ENCODE data around the gene ANK3.

ANK3 gene

GRCh38 chr10:60040014-60040662, 349.5 kb downstream of the ANK3 start:
- peaks cover 10% of the 10 kb centered on the region; the same call in 1 of the 2 replicates for H3K4me1 ChIP-seq (ENCODE audit: control insufficient read depth, insufficient read depth, low read length)
- H3K36me3 ChIP-seq (ENCODE audit: control insufficient read depth in 2 of 2, insufficient read depth in 1 of 2, low read length in 2 of 2): no peaks in the 10 kb centered on the region
- no peaks in the 10 kb centered on the region for H3K9me3 ChIP-seq (ENCODE audit: control insufficient read depth, insufficient read depth, low read depth, low read length)
- POLR2A ChIA-PET: no interaction called here
- no peak for TF ChIP-seq KLF10 (tag by site-specific recombination; IDR thresholded peaks at IDR 0.05)
- TF ChIP-seq, protein P1, sequence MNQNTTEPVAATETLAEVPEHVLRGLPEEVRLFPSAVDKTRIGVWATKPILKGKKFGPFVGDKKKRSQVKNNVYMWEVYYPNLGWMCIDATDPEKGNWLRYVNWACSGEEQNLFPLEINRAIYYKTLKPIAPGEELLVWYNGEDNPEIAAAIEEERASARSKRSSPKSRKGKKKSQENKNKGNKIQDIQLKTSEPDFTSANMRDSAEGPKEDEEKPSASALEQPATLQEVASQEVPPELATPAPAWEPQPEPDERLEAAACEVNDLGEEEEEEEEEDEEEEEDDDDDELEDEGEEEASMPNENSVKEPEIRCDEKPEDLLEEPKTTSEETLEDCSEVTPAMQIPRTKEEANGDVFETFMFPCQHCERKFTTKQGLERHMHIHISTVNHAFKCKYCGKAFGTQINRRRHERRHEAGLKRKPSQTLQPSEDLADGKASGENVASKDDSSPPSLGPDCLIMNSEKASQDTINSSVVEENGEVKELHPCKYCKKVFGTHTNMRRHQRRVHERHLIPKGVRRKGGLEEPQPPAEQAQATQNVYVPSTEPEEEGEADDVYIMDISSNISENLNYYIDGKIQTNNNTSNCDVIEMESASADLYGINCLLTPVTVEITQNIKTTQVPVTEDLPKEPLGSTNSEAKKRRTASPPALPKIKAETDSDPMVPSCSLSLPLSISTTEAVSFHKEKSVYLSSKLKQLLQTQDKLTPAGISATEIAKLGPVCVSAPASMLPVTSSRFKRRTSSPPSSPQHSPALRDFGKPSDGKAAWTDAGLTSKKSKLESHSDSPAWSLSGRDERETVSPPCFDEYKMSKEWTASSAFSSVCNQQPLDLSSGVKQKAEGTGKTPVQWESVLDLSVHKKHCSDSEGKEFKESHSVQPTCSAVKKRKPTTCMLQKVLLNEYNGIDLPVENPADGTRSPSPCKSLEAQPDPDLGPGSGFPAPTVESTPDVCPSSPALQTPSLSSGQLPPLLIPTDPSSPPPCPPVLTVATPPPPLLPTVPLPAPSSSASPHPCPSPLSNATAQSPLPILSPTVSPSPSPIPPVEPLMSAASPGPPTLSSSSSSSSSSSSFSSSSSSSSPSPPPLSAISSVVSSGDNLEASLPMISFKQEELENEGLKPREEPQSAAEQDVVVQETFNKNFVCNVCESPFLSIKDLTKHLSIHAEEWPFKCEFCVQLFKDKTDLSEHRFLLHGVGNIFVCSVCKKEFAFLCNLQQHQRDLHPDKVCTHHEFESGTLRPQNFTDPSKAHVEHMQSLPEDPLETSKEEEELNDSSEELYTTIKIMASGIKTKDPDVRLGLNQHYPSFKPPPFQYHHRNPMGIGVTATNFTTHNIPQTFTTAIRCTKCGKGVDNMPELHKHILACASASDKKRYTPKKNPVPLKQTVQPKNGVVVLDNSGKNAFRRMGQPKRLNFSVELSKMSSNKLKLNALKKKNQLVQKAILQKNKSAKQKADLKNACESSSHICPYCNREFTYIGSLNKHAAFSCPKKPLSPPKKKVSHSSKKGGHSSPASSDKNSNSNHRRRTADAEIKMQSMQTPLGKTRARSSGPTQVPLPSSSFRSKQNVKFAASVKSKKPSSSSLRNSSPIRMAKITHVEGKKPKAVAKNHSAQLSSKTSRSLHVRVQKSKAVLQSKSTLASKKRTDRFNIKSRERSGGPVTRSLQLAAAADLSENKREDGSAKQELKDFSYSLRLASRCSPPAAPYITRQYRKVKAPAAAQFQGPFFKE (tag by site-specific recombination; IDR thresholded peaks at IDR 0.05; ENCODE audit: borderline replicate concordance): no peak
- no peak for TF ChIP-seq ZNF76 (tag by site-specific recombination; IDR thresholded peaks at IDR 0.05; ENCODE audit: borderline replicate concordance, low read depth)
- TF ChIP-seq, protein P2, sequence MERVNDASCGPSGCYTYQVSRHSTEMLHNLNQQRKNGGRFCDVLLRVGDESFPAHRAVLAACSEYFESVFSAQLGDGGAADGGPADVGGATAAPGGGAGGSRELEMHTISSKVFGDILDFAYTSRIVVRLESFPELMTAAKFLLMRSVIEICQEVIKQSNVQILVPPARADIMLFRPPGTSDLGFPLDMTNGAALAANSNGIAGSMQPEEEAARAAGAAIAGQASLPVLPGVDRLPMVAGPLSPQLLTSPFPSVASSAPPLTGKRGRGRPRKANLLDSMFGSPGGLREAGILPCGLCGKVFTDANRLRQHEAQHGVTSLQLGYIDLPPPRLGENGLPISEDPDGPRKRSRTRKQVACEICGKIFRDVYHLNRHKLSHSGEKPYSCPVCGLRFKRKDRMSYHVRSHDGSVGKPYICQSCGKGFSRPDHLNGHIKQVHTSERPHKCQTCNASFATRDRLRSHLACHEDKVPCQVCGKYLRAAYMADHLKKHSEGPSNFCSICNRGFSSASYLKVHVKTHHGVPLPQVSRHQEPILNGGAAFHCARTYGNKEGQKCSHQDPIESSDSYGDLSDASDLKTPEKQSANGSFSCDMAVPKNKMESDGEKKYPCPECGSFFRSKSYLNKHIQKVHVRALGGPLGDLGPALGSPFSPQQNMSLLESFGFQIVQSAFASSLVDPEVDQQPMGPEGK (tag by site-specific recombination; IDR thresholded peaks at IDR 0.05): no peak
- no peak for TF ChIP-seq ZNF18 (tag by site-specific recombination; IDR thresholded peaks at IDR 0.05)
- no peak for TF ChIP-seq ZNF544 (tag by site-specific recombination; IDR thresholded peaks at IDR 0.05)
- TF ChIP-seq, protein P3, sequence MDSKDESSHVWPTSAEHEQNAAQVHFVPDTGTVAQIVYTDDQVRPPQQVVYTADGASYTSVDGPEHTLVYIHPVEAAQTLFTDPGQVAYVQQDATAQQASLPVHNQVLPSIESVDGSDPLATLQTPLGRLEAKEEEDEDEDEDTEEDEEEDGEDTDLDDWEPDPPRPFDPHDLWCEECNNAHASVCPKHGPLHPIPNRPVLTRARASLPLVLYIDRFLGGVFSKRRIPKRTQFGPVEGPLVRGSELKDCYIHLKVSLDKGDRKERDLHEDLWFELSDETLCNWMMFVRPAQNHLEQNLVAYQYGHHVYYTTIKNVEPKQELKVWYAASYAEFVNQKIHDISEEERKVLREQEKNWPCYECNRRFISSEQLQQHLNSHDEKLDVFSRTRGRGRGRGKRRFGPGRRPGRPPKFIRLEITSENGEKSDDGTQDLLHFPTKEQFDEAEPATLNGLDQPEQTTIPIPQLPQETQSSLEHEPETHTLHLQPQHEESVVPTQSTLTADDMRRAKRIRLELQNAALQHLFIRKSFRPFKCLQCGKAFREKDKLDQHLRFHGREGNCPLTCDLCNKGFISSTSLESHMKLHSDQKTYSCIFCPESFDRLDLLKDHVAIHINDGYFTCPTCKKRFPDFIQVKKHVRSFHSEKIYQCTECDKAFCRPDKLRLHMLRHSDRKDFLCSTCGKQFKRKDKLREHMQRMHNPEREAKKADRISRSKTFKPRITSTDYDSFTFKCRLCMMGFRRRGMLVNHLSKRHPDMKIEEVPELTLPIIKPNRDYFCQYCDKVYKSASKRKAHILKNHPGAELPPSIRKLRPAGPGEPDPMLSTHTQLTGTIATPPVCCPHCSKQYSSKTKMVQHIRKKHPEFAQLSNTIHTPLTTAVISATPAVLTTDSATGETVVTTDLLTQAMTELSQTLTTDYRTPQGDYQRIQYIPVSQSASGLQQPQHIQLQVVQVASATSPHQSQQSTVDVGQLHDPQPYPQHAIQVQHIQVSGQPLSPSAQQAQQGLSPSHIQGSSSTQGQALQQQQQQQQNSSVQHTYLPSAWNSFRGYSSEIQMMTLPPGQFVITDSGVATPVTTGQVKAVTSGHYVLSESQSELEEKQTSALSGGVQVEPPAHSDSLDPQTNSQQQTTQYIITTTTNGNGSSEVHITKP (tag by site-specific recombination; IDR thresholded peaks at IDR 0.05): no peak
- no peak for TF ChIP-seq KLF1 (tag by site-specific recombination; IDR thresholded peaks at IDR 0.05)
- TF ChIP-seq ZNF660 (tag by site-specific recombination; IDR thresholded peaks at IDR 0.05): no peak
- TF ChIP-seq ZNF214 (tag by site-specific recombination; IDR thresholded peaks at IDR 0.05; ENCODE audit: borderline replicate concordance): no peak
- TF ChIP-seq, protein P4, sequence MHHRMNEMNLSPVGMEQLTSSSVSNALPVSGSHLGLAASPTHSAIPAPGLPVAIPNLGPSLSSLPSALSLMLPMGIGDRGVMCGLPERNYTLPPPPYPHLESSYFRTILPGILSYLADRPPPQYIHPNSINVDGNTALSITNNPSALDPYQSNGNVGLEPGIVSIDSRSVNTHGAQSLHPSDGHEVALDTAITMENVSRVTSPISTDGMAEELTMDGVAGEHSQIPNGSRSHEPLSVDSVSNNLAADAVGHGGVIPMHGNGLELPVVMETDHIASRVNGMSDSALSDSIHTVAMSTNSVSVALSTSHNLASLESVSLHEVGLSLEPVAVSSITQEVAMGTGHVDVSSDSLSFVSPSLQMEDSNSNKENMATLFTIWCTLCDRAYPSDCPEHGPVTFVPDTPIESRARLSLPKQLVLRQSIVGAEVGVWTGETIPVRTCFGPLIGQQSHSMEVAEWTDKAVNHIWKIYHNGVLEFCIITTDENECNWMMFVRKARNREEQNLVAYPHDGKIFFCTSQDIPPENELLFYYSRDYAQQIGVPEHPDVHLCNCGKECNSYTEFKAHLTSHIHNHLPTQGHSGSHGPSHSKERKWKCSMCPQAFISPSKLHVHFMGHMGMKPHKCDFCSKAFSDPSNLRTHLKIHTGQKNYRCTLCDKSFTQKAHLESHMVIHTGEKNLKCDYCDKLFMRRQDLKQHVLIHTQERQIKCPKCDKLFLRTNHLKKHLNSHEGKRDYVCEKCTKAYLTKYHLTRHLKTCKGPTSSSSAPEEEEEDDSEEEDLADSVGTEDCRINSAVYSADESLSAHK (tag by site-specific recombination; IDR thresholded peaks at IDR 0.05): no peak
- TF ChIP-seq ZNF335 (tag by site-specific recombination; conservative IDR thresholded peaks at IDR 0.05): no peak
- TF ChIP-seq PBX3 (CRISPR knock-in tag; IDR thresholded peaks at IDR 0.05): no peak
- TF ChIP-seq ZNF2 (tag by site-specific recombination; IDR thresholded peaks at IDR 0.05): no peak
- TF ChIP-seq ZNF426 (tag by site-specific recombination; IDR thresholded peaks at IDR 0.05): no peak
- TF ChIP-seq ZNF350 (tag by site-specific recombination; IDR thresholded peaks at IDR 0.05): no peak
- no peak overlapping the region for H3K4me3 ChIP-seq (ENCODE audit: low read depth, low read length)
- no peak overlapping the region for H3K27ac ChIP-seq (ENCODE audit: extremely low read depth, low read depth, low read length)
- CTCF ChIA-PET: interaction anchor here (0.5 to 1.2 kb wide), 5 partner anchors 176 to 415 kb away, joined by 3 to 7 read pairs (median 3); no protein-coding TSS in a partner anchor
